Psoas muscle (tissue), 8 donors: ENCODE results near the gene VWA7. TPM values are rescaled to one million over a fixed set of nuclear protein-coding genes. Genes with fewer than 3 reads are reported as not detected.
A peak's percentile ranks its signal among the peaks of the same experiment; 100 is the strongest.

Experiments used
- ATAC-seq, 4 donors: fragments of 200-7000 bp; cut with Tn5 transposase; one replicate each; pipeline ENCODE4 v1.9.1; 2020; ENCODE audit warnings: moderate library complexity in 3 of 4, mild to moderate bottlenecking in 2 of 4
- DNase-seq, 2 donors: peaks; one replicate each; pipeline ENCODE4 v3.0.0-alpha.2; 2020
- H3K27ac ChIP-seq: fragments of 200-600 bp; one replicate; pipeline ENCODE4 v1.8.0; 2022
- H3K27me3 ChIP-seq, 3 donors: fragments of 200-600 bp in 1 of 3; one replicate each; pipeline versions ENCODE4 v1.6.1 to v1.8.0; 2013 to 2022; ENCODE audit warnings: low read length in 2 of 3, mild to moderate bottlenecking in 2 of 3, moderate library complexity in 1 of 3; ENCODE audit not compliant: insufficient read depth in 3 of 3
- H3K36me3 ChIP-seq, 2 donors: fragments of 200-600 bp in 1 of 2; one replicate each; pipeline versions ENCODE4 v1.6.1 to v1.8.0; 2013 to 2022; ENCODE audit warnings: low read depth in 1 of 2, mild to moderate bottlenecking in 1 of 2, moderate library complexity in 1 of 2; ENCODE audit not compliant: insufficient read depth in 1 of 2
- H3K4me1 ChIP-seq: fragments of 200-600 bp; one replicate; pipeline ENCODE4 v1.8.0; 2022
- H3K4me3 ChIP-seq: fragments of 200-600 bp; one replicate; pipeline ENCODE4 v1.8.0; 2022; ENCODE audit warnings: mild to moderate bottlenecking
- H3K9me3 ChIP-seq: fragments of 200-600 bp; one replicate; pipeline ENCODE4 v1.8.0; 2022
- WGBS, 3 donors: extraction: QIAGEN DNeasy Blood & Tissue Kit; methylation state at CpG; one replicate each; pipeline versions ENCODE4 v1.1.6 to v1.1.7; 2013; 5-methylcytosine and 5-hydroxymethylcytosine counted together
- intact Hi-C, 2 donors: fragments of 100-400 bp; cut with DNase I; formaldehyde crosslinking; loops; one replicate each; pipeline versions ENCODE4 v1.11.0 to v1.14.2; 2022
- polyA plus RNA-seq, 3 donors: library from polyadenylated mRNA; stranded (reverse); fragments of 200-250 nt; gene quantifications; one replicate each; pipeline ENCODE4 v1.2.3, GENCODE V29; 2013
- total RNA-seq, 4 donors: library from RNA; stranded (reverse); fragmentation: NEBNext Ultra II Directional in 2 of 4; extraction: Animal tissue kit (Norgen Biotek cat#: 25700) in 2 of 4; gene quantifications; one replicate each; pipeline versions ENCODE4 v1.2.1 to v1.2.4, GENCODE V29; 2021 to 2023
- TF ChIP-seq, protein P1 (sequence below): fragments of 200-600 bp; IDR thresholded peaks from one replicate; pipeline ENCODE4 v1.8.0; 2022; ENCODE audit warnings: antibody characterized with exemption
- donor health status: healthy with polysubstance abuse.
- donor health status: DM: no; HTN: no; CAD: no; lungs with moderate emphysema.
- donor health status: Bipolar disorder and iron deficiency.
- donor health status: healthy.
- donor health status: DM: yes; HTN: yes; CAD: no.
- donor health status: DM: no; HTN: no; CAD: no.
- donor health status: DM: no; HTN: no; CAD: no.
- donor health status: DM: yes; HTN: yes; CAD: no.

Gene VWA7
- total and polyA plus RNA-seq, 7 donors = 0.76 to 8.0 (median 5.2) TPM

DNA sequence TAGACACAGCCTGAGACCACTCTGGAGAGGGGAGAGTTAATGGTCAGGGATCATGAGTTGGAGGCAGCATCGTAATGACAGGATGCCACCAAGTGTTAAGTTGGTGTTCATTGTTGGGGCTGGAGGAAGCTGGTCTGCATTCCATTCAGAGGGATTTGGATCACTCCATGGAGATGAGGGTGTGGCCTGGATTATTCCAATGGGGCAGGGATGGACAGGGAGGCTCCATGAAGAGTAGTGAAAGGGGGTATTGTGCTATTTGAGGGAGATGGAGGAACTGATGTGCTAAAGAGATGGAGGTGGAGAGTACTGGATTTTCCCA lies 13.5 kb downstream of the VWA7 start:
- no peaks in the 10 kb centered on the region for H3K9me3 ChIP-seq
- no peak overlapping the region for H3K4me3 ChIP-seq
- no peaks in the 10 kb centered on the region for H3K4me1 ChIP-seq
- 8 to 20% (median 16%) methylated on average over 1 of the region's 1 CpG for WGBS, 3 donors
- H3K27ac ChIP-seq = no peak overlapping the region
- TF ChIP-seq, protein P1, sequence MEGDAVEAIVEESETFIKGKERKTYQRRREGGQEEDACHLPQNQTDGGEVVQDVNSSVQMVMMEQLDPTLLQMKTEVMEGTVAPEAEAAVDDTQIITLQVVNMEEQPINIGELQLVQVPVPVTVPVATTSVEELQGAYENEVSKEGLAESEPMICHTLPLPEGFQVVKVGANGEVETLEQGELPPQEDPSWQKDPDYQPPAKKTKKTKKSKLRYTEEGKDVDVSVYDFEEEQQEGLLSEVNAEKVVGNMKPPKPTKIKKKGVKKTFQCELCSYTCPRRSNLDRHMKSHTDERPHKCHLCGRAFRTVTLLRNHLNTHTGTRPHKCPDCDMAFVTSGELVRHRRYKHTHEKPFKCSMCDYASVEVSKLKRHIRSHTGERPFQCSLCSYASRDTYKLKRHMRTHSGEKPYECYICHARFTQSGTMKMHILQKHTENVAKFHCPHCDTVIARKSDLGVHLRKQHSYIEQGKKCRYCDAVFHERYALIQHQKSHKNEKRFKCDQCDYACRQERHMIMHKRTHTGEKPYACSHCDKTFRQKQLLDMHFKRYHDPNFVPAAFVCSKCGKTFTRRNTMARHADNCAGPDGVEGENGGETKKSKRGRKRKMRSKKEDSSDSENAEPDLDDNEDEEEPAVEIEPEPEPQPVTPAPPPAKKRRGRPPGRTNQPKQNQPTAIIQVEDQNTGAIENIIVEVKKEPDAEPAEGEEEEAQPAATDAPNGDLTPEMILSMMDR = no peak
- DNase-seq = no peak
- H3K36me3 ChIP-seq = peaks cover 0 to 39% of the 10 kb centered on the region in 2 donors
- no peaks in the 10 kb centered on the region for H3K27me3 ChIP-seq
- intact Hi-C loops = no loop called here
- peak in 1 of 4 donors; percentile 24 for ATAC-seq

DNA sequence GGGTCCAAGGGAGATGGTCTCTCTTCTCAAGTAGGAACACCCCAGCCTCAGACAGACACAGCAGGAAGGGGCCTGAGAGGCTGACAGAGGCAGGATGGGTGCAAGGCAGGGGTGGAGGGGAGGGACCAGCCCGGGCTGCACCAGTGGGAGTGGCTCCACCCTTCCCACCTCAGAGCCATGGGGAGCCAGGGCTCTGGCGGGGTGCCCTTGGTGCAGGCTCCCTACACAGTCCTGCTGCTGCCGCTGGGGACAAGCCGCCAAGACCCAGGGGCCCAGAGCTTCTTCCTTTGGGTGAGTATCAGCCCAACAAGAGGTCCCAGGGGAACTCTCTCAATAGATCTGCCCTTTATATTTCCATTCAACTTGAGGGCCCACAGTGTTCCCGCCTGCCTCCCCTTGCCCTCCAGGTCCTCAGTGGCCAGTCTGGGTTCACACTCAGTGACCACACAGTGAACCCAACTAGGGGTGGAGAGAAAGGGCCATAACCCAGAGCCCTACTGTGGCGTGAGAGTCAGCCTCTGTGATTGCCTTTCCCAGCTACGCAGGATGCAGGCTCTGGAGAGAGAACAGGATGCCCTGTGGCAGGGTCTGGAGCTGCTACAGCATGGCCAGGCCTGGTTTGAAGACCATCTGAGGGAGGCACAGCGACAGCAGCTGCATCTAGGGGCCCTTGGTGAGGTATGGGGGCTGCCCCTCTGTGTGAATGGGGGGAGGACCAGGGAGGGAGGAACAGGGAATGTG lies 14.1 kb downstream of the VWA7 start:
- DNase-seq (no peak), ATAC-seq (no peak)
- no peaks in the 10 kb centered on the region for H3K27me3 ChIP-seq
- no peak overlapping the region for H3K4me3 ChIP-seq
- TF ChIP-seq, protein P1 = no peak
- peaks cover 0 to 36% of the 10 kb centered on the region in 2 donors for H3K36me3 ChIP-seq
- WGBS, 3 donors = 63 to 68% (median 67%) methylated on average over 8 of the region's 8 CpGs
- no peaks in the 10 kb centered on the region for H3K9me3 ChIP-seq
- no peaks in the 10 kb centered on the region for H3K4me1 ChIP-seq
- intact Hi-C loops = no loop called here
- no peak overlapping the region for H3K27ac ChIP-seq

DNA sequence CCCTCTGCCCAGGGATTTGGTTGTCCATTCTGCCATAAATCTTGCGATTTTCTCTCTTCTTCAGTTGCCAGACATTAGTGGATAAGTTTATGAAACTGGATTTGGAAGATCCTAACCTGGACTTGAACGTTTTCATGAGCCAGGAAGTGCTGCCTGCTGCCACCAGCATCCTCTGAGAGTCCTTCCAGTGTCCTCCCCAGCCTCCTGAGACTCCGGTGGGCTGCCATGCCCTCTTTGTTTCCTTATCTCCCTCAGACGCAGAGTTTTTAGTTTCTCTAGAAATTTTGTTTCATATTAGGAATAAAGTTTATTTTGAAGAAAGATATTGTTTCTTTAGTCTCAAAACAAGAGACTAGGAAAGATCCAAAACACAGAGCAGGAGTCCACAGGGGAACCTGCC lies 14.8 kb downstream of the VWA7 start, which contains the start of gene SAPCD1:
Gene SAPCD1 (plus strand): TSS at position 301 of the 400 bp plus-strand sequence. CDS start 399 bp downstream, outside the sequence.
- H3K27me3 ChIP-seq = no peaks in the 10 kb centered on the region
- H3K4me1 ChIP-seq = no peaks in the 10 kb centered on the region
- no peak for DNase-seq
- TF ChIP-seq, protein P1 = no peak
- no peaks in the 10 kb centered on the region for H3K9me3 ChIP-seq
- H3K36me3 ChIP-seq = peaks cover 0 to 30% of the 10 kb centered on the region in 2 donors
- intact Hi-C loops = no loop called here
- H3K4me3 ChIP-seq = no peak within 1 kb of the TSS
- H3K27ac ChIP-seq = no peak within 1 kb of the TSS
- WGBS, 3 donors = 76 to 84% (median 79%) methylated on average over 4 of the region's 4 CpGs
- ATAC-seq = no peak

DNA sequence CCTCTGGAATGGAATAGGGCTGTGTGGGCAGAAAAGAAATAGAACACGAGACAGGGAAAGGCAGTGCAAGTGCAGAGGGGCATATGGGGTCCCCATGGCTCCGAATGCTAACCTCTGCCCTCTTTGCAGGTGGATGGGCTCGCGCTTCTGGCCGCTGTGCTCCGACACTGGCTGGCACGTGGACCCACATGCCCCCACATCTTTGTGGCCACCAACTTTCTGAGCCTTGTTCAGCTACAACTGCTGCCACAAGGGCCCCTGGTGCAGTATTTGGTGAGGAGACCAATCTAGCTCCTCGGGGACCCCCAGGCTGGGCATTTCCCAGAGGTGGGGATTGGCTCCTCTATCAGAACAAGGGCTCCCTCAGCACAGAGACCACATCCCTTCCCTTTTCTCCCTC lies 15.8 kb downstream of the VWA7 start:
- no peak overlapping the region for H3K4me3 ChIP-seq
- no peaks in the 10 kb centered on the region for H3K27me3 ChIP-seq
- H3K27ac ChIP-seq = no peak overlapping the region
- ATAC-seq (no peak), DNase-seq (no peak)
- TF ChIP-seq, protein P1 = no peak
- H3K9me3 ChIP-seq = no peaks in the 10 kb centered on the region
- 96 to 98% (median 97%) methylated on average over 8 of the region's 8 CpGs for WGBS, 3 donors
- peaks cover 0 to 20% of the 10 kb centered on the region in 2 donors for H3K36me3 ChIP-seq
- intact Hi-C loops = no loop called here
- no peaks in the 10 kb centered on the region for H3K4me1 ChIP-seq

- Histone ChIP-seq H3K27ac (no peak overlapping the region), H3K36me3 (peaks cover 0 to 14% of the 10 kb centered on the region in 2 donors), H3K9me3 (no peaks in the 10 kb centered on the region), H3K4me3 (no peak overlapping the region), H3K27me3 (no peaks in the 10 kb centered on the region), H3K4me1 (no peaks in the 10 kb centered on the region)
- DNase-seq (no peak), ATAC-seq (no peak)
- TF ChIP-seq, protein P1 = no peak
- intact Hi-C loops = no loop called here
- 92 to 96% (median 93%) methylated on average over 5 of the region's 5 CpGs for WGBS, 3 donors
These were observed 16.3 kb downstream of the VWA7 start for GRCh38 chr6:31760790-31761189.
